Left forelimb (tissue), 1 donor: Measurements from ENCODE around the gene SPTBN5.

Experiments used
- DNase-seq: peaks from one replicate; pipeline ENCODE4 v3.0.0-alpha.2; 2018; ENCODE audit warnings: low spot score

Gene SPTBN5

GRCh38 chr15:41883484-41883825, 10.4 kb downstream of the SPTBN5 start:
- no peak for DNase-seq

GRCh38 chr15:41882689-41883483, 11.0 kb downstream of the SPTBN5 start:
- no peak for DNase-seq

- DNase-seq = no peak
These were observed 11.7 kb downstream of the SPTBN5 start for GRCh38 chr15:41881920-41882688.

GRCh38 chr15:41881550-41881919, 12.3 kb downstream of the SPTBN5 start:
- no peak for DNase-seq

- DNase-seq = no peak
These were observed 12.8 kb downstream of the SPTBN5 start for GRCh38 chr15:41881086-41881485.

- DNase-seq = no peak
These were observed 13.5 kb downstream of the SPTBN5 start for GRCh38 chr15:41880156-41880877.

- no peak for DNase-seq
These were observed 14.5 kb downstream of the SPTBN5 start for GRCh38 chr15:41879321-41879845.

- DNase-seq = no peak
These were observed 15.5 kb downstream of the SPTBN5 start for GRCh38 chr15:41878355-41878699.

- DNase-seq = no peak
These were observed 16.1 kb downstream of the SPTBN5 start for GRCh38 chr15:41877631-41878354.

GRCh38 chr15:41876689-41877088, 17.2 kb downstream of the SPTBN5 start:
- DNase-seq = no peak

GRCh38 chr15:41876007-41876406, 17.8 kb downstream of the SPTBN5 start:
- no peak for DNase-seq

GRCh38 chr15:41874736-41875135, 19.1 kb downstream of the SPTBN5 start:
- no peak for DNase-seq

GRCh38 chr15:41873711-41874110, 20.1 kb downstream of the SPTBN5 start:
- no peak for DNase-seq

- no peak for DNase-seq
These were observed 21.6 kb downstream of the SPTBN5 start for GRCh38 chr15:41872166-41872747.

GRCh38 chr15:41871175-41871905, 22.5 kb downstream of the SPTBN5 start:
- DNase-seq = no peak

GRCh38 chr15:41870689-41871081, 23.2 kb downstream of the SPTBN5 start:
- DNase-seq = no peak

GRCh38 chr15:41869770-41870688, 23.8 kb downstream of the SPTBN5 start:
- no peak for DNase-seq

GRCh38 chr15:41868321-41868720, 25.5 kb downstream of the SPTBN5 start:
- DNase-seq = no peak

GRCh38 chr15:41866872-41867579, 26.8 kb downstream of the SPTBN5 start:
- no peak for DNase-seq
